Mesenteric fat pad (tissue), 1 donor: Measurements from ENCODE around the gene AGAP1. TPM values are rescaled to one million over a fixed set of nuclear protein-coding genes. Genes with fewer than 3 reads are reported as not detected.

Experiments
- DNase-seq: peaks from one replicate; pipeline ENCODE4 v3.0.0-alpha.2; 2020; ENCODE audit warnings: low spot score
- total RNA-seq: library from RNA; stranded (reverse); fragmentation: NEBNext Ultra II Directional; extraction: Animal tissue kit (Norgen Biotek cat#: 25700); gene quantifications from one replicate; pipeline ENCODE4 v1.2.1, GENCODE V29; 2021
- donor health status: DM: yes; HTN: yes; CAD: no.

AGAP1 gene
- total RNA-seq, 1 donor from 2014 or later: 26.5 TPM

DNA sequence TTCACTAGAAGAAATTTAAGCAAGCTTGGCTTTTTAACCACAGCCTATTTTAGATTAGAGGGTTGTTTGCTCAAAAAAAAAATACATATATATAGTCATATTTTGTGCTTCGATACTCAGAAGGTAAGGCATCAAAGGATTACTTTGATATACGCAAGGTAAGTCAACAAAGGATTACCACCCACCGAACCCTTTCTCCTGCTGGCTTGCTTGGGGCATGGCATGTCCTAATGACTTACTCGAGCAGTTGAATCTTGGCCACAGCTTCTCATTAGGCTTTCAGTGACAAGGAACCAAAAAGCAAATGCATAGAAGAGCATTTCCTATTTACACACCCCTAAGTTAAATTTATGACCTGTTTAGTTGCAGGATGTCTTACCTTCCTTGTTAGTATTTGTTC, 295.7 kb downstream of the AGAP1 start:
- DNase-seq: no peak

DNA sequence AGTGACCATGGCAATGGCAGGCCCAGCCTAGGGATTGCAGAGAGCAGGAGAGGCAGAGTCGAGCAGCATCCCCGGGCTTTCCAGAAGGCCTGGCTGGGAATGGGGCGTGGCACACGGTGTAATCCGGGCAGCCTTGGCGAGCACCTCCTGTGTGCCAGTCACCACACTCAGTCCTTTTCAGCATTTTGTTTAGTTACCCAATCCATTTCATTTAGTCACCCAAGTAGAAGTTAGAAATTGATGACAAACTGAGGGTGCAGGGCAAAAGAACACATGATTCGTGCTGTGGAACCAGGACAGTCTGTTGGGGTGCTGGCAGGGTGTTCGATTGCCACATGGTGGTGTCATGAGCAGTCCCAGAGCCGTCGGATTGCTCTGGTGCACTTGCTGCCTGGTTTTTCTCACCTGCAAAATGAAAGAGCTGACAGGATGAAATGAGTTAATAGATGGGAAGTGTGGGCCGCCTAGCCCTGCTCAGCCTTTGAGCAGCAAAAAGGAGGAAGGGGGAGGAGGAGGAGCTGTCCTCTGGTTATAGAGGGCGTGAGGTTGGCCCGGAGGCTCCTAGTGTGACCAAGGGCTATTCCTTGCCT, 299.4 kb downstream of the AGAP1 start:
- DNase-seq: no peak

DNA sequence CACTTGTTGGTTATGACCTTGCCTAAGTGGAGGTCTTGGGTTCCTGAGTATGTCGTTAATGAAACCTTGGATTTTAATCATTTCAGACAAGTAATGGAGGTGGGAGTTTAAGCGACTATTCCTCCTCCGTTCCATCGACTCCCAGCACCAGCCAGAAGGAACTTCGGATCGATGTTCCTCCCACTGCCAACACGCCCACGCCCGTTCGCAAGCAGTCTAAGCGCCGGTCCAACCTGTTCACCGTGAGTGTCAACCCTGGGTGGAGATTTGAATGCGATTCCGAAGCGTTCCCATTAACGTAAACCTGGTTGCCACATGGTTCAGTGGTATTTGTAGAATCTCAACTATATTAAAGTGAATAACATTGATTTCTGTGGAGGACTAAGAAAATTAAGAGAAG, 305.4 kb downstream of the AGAP1 start:
- no peak for DNase-seq

DNA sequence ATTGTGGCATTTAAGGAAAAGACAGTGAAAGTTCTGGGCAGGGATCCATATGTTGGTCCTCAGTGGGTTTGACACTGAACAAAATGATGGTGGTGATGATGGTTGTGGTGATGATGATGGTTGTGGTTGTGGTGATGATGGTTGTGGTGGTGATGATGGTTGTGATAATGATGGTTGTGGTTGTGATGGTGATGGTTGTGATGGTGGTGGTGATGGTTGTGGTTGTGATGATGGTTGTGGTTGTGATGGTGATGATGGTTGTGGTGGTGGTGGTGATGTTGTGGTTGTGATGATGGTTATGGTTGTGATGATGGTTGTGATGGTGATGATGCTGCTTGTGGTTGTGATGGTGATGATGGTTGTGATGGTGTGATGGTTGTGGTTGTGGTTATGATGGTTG, 308.7 kb downstream of the AGAP1 start:
- no peak for DNase-seq

DNA sequence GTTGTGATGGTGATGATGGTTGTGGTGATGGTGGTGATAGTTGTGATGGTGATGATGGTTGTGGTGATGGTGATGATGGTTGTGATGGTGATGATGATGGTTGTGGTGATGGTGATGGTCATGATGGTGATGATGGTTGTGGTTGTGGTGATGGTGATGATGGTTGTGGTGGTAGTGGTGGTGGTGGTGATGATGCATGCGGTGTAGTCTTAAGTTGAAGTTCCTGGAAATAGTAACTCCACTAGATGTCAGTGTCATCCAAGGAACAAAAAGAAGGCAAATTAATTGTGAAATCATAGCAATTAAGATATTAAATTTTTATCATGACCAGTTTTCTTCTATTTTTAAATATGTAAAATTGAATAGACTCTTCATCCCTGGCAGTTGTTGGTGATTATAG, 309.2 kb downstream of the AGAP1 start:
- no peak for DNase-seq

DNA sequence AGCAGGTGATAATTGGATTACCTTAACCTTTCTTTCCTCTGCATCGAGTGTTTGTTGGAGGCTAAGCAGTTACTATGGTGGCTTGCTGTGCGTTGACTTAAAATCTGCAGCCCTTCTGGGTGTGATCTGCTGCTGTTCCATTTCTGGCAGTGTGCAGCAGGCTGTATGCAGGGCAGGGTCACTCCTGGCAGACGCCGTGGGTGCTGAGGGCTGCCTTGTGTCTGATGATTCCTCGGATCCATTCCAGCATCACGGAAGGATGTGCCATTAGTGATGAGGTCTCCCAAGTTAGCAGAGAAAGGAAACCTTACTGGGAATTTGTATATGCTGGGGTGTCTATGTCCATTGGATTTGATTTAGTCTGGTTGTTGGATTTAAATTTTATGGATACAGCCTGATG, 310.8 kb downstream of the AGAP1 start:
- DNase-seq: no peak

DNA sequence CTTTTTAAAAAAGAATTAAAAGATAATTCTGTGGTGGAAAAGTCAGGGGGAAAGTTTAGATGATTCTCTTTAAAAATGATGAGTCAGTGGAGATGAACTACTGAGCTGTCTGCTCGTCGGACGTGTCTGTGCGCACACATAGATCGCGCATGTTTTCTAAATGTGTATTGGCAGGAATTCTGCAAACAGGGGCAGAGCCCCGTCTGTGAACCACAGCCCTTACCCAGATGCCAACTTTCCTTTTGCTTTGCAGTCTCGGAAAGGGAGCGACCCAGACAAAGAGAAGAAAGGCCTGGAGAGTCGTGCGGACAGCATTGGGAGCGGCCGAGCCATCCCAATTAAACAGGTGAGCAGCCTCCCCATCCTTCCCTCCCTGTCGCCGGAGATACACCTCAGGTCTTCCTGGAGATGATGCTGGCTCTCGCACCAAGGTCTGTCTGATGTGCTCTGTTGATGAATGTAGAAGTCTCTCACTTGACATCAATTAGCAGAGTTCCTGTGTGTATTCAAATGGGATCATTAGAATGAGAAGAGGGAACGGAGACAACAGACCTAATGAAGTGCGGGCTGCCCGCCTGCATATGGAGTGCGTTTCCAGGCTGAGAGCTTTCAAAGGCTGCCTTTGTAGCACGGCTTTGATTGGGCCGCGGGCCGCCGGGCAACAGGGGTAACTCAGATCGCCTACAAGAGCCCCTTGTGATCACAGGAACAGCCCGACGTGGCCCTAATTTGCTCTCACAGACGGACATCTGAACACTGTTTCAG, 313.3 kb downstream of the AGAP1 start:
- no peak for DNase-seq

DNA sequence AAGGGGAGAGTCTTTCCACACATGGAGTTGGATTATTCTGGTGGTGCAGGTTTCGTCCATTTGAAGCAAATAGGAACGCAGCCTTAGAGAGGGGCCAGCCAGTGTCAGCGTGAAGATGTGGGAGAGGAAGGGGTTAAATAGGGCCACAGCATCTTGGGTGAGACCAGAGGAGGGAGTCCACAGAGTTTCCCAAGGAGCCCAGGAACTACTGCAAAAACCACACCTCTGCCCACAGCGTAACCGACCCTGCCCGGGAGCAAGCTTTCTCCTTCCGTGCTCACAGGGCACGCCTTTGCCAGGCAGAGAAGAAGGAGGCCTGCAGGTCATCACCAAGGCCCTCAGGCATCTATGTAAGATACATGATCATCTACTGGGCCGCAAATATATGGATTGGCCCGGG, 314.5 kb downstream of the AGAP1 start:
- no peak for DNase-seq

DNA sequence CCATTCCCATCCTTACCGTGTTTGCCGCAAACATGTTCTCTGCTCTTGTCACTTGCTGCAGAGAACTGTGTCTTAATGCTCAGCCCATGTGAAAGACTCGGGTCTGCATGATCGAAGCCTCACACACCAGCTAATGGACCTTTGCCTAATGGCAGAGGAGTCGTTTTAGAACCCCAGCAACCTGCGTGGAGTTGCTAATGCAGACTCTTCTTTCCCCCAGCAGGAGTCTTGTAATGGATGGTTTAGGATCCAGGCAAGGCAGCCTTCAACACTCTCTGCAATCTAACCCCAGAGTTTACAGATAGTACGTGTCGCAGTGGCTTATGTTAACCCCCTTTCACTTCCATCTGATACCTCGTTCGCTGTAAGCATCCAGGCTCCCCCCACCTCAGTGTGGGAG, 316.4 kb downstream of the AGAP1 start:
- DNase-seq: no peak

DNA sequence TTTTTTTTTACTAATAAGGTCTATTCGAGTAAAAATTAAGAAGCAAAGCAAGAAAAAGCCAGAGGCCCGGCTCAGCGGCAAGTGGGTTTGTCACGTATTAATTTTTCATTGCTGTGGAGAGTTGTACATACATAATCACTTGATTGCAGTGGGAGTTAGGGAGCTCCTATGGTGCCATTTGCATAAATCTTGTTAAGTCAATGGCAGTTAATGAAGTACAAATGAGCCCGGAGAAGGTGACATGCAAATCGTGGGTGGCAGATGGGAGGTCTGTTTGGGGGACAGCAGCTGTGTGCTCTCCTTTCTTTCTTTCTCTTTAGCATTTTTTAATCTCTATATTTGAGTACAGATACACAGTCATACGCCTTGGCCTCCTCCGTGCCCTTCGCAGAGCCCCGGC, 317.0 kb downstream of the AGAP1 start:
- no peak for DNase-seq

DNA sequence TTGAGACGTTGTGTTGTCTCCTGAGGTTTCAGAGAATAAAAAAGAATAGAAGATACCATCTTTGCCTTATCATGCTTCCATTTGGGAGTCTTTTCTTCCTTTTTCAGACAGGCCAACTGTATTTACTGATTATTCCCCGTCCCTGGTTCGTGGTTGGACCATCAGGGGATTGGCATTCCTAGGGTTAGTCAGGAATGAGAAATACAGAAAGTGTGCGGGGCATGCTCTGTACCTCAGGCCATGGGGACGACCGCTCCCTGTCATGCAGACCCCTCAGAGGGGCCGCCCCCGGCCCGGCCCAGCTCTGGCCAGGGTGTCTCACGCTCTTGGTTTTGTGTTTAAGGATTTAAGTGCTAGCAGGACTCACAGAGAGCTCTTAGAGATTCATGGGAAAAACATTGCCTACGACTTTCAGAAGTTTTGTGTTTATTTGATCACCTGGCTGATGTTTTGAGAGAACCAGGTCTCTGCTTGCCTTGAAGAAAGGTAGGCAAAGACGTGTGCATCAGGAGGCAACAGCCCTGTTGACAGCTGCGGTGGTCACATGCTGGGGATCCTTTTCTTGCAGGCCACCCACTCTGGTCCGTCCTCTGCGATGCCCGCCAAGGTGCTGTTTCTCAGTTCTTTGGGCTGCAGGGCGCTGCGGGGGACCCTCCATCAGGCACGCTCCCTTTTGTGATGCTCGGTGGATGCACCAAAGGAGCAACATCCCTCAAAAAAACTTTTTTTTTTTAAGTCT, 317.8 kb downstream of the AGAP1 start:
- no peak for DNase-seq

DNA sequence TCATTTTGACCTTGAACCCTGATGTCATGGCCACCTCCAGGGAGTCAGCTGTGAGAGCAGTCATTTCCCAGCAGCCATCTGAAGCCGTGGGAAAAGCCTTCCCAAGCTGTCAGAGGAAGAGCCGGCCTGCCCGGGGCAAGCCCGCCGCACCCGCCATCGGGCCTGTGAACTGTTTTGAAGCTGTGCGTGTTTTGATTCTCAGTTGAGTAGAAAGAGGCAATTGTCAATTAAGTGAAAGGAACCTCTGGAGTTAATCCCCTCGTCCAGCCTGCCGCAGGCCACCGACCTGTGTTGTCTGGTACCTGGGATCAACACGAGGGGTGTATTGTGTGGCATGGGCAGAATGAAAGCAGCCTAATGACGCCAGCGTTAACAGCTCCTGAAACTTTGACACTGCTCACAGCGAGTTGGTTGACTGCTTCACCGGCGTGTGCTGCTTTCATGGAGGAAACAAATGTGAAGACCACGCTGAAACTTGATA, 318.4 kb downstream of the AGAP1 start:
- no peak for DNase-seq

DNA sequence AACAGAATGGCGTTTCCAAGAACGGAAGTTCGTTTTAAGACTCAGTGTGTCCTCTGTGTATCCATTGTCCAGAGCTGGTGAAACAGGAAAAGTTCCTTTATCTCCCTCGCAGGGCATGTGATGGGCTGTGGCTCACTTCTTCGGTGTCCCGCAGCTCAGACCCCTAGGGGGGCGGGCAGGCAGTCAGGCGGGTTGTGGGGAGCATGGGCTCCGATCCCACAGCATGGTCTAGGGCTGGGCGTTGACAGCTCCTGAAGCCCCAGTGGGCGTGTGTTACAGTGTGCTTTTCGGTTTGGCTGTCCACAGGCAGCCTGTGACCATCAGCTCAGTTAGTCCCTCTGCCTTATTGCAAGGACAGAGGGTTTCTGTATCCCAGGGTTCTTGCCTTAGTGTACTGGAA, 319.6 kb downstream of the AGAP1 start:
- no peak for DNase-seq

DNA sequence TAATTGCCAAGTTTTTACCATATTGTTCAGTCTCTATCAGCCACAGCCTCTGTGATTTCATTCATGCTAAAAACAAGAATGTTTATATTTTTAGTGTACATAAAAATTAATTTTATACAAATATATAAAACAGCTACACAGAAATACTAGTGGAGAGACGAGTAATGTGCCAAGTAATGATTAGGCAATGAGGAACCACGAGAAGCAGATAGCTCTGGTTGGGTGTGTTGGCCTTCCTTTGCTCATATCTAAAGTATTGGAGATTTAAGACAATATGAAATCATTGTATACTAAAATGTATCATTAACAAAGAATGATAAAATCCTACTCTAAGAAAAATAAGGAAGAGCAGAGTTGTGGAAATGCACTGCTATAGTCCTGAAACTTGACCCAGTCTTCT, 326.7 kb downstream of the AGAP1 start:
- no peak for DNase-seq

DNA sequence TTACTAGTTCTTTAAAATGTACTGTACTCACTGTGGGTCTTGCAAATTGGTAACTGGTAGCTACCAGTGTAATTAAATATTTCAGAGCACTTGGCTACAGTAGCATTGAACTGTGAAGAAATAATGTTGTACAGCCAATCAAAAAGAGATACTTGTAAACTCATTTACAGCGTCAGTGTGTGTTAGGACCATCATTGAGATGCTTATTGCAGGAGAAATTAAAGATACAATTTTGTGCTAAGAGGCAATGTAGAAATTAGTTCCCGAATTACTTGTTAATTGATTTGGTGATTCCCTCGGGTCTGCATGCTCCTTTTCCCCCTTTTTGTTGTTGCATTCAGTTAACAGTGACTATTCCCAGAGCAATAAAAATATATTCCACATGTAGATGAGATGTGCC, 330.5 kb downstream of the AGAP1 start:
- no peak for DNase-seq

DNA sequence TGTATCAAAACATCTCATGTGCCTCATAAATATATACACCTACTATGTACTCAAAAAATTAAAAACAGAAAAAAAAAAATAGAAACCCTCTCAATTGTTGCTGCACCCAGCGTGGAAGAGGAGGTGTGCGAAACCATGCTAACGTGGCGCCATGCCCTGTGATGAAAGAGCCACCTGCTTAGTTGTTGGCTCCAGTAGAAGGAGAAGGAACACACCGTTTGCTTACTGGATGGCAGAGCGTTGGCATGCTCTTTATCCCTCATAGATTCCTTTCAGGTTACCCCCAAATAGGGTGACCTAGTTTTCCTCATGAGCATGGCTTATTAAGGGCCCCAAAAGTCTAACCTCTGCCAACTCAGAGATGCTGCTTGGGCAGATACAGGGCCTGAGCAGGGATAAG, 332.1 kb downstream of the AGAP1 start:
- no peak for DNase-seq

DNA sequence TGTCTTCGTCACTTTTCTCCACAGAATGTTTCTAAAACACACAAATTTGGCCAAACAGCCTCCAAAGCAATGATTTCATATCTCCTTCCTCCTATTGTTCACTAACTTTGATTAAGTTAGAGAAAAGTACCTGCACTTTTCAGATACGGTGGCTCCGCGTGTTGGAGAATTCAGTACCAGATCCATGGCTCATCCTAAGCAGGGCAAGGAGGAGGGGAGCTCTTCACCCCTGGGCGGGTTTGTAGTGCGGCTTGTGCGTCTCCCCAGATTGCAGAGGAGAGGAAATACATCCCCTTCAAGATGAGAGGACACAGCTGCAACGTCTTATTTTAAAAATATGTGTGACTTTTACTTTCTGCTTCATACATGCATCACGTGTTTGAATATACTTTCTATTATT, 333.0 kb downstream of the AGAP1 start:
- DNase-seq: peak; percentile 68

DNA sequence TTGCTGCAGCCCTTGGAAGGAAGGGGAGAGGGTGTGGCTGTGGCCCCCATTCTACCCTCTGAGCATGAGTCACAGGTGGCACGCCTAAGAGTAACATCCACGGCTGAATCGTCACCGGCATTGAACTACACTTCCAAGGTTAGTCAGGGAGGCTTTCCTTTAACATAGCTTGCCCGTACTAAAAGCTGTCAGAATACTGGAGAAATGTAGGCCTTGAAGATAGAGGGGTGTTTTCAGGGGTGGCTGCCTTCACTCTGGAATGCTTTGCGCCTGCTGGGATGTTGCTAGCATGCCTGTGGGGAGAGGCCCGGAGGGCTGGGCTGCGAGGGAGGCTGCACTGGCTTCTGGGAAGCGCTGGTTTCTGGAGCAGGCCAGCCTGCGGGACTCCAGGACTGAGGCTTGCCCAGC, 333.7 kb downstream of the AGAP1 start:
- peak; percentile 74 for DNase-seq

DNA sequence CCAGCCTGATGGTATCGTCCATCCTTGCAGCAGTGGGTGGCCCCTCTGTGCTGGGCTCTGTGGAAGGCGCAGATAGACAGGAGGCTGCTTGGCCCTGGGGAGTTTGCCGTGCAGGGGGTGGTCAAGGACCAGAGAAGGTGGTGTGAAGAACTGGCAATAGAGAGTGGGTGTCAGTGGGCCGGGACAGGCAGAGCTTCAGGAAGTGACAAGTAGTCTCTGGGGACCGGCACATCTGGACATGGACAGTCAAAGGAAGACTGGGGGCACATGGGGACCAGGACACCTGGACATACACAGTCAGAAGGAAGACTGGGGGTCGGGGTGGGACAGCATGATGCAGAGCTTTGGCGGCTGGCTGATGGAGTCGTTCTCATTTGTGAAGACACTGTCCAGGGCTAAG, 335.9 kb downstream of the AGAP1 start:
- peak; percentile 65 for DNase-seq

DNA sequence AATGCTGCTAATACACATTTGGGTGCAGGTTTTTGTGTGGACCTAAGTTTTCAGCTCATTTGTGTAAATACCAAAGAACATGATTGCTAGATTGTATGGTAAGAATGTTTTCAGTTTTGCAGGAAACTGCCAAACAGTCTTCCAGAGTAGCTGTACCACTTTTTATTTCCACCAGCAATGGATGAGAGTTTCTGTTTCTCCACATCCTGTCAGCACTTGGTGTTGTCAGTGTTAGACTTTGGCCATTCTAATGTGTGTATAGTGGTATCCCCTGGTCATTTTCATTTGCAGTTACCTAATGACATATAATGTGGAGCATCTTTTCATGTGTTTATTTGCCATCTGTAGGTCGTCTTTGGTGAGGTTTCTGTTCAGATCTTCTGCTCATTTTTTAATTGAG, 337.9 kb downstream of the AGAP1 start:
- no peak for DNase-seq

DNA sequence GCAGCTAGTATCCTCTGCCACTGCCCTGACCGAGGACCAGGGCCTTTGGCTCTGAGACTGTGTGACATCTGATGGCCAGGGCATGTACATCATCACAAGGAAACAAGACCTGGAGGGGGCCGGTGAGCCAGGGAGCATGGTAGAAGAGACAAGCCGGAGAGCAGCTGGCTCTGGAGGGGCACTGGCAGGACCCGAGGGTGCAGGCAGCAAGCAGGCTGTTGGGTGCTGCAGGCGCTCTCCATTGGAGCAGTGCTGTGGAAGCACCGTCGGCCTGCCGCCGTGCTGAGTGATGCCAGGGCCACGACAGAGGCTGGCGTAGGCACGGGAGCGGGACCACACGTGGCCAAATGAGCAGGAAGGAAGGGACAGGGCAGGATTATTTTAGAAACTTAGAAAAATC, 339.1 kb downstream of the AGAP1 start:
- peak; percentile 71 for DNase-seq

DNA sequence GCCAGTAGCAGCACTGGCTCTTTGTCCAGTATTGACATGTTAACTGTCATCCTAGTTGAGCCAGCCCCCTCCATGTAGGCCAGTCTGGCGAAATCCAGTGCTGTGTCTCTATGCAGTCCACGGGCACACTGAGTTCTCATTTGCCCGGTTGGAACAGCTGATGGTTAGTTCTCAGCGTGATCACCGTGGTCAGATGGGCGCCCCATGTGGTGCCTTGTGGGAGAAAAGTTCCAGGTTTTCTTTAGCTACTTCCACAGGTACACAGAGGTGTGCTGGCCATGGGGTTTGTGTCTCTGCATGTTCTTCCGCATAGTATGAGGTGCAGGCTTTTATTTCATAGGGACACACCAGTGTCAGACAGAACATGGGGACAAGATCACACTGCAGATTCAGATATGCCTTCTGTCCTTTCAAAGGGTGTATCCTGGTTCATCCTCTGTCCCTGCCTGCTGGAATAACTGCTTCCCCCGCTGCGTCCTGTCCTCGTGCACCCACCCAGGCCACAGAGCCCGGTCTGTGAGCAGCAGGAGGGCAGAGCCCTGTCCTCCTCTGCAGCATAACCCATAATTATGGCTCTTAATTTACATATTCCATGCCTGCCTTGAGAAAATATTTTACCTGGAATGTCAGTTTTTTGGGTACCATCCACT, 340.3 kb downstream of the AGAP1 start:
- peak; percentile 20 for DNase-seq
